Right ventricle myocardium inferior (tissue), 1 donor: ENCODE measurements around the gene HS3ST5. TPM values are rescaled to one million over a fixed set of nuclear protein-coding genes. Genes with fewer than 3 reads are reported as not detected.

Experiments used
- ATAC-seq: fragments of 200-7000 bp; cut with Tn5 transposase; one replicate; pipeline ENCODE4 v1.9.1; 2020; ENCODE audit warnings: mild to moderate bottlenecking, moderate library complexity
- DNase-seq: peaks from one replicate; pipeline ENCODE4 v3.0.0; 2021; ENCODE audit errors: missing footprints
- intact Hi-C: fragments of 100-400 bp; cut with DNase I; formaldehyde crosslinking; loops from one replicate; pipeline ENCODE4 v1.11.0; 2022
- total RNA-seq: library from RNA; stranded (reverse); fragmentation: NEBNext Ultra II Directional; extraction: Animal tissue kit (Norgen Biotek cat#: 25700); gene quantifications from one replicate; pipeline ENCODE4 v1.2.1, GENCODE V29; 2021
- donor health status: DM: no; HTN: yes; CAD: no; lungs with severe emphysema.

Gene HS3ST5
- total RNA-seq, 1 donor from 2014 or later = not detected

DNA sequence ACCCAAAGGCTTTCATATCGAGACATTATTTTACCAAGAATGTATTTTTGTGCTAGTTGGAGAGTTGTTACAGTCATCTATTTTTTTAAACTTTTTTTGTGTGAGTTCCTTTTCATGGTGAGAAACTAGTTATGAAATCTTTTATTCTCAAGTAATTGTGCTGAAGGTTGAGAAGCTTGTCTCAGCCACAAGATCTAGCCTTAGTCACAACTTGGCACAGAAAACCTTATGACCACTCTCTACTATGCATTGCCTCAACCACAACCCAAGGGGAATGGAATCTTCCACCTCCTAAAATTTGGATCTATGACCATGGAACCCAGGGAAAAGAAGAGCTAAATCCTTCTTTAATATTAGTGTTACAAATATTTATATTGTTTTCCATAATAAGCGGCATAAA lies 58.5 kb downstream of the HS3ST5 start:
- ATAC-seq = no peak
- intact Hi-C loops = no loop called here
- no peak for DNase-seq

DNA sequence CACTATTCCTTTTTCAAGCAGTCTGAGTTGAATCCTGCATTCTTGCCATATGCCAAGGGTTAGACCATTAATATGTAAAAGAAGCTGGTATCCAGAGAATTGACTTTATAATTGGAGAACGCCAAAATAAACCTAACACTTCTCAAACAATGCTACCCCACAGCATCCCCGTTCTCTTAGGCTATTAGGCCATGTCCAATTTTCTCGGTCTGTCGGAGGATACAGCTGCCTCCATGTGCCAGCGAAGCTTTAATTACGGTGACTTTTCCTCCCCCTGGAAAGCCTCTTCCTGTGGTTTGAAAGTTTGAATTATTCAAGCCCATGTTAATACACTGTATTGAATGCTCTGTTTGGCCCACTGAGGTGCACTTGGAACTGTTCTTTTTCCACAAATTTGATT lies 60.5 kb downstream of the HS3ST5 start:
- no peak for ATAC-seq
- DNase-seq = no peak
- intact Hi-C loops = no loop called here

DNA sequence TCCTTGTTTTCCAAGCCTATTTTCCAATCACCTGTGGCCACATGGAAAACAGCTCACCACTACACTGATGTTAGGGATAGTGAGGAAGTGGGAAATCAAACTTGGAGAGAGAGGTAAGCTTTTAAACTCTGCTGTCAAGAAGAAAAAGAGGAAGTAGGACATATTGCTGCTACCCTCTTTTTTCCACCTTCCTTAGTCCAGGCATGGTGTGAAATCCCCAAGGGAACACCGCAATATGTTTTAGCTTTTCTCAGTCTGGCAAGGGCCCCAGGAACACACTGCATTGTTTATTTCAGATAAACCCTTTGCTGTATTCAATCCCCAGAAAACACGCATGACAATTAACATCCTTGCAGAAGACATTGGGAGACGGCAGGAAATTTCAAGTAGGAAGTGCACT lies 61.3 kb downstream of the HS3ST5 start:
- ATAC-seq = no peak
- DNase-seq = no peak
- intact Hi-C loops = no loop called here

DNA sequence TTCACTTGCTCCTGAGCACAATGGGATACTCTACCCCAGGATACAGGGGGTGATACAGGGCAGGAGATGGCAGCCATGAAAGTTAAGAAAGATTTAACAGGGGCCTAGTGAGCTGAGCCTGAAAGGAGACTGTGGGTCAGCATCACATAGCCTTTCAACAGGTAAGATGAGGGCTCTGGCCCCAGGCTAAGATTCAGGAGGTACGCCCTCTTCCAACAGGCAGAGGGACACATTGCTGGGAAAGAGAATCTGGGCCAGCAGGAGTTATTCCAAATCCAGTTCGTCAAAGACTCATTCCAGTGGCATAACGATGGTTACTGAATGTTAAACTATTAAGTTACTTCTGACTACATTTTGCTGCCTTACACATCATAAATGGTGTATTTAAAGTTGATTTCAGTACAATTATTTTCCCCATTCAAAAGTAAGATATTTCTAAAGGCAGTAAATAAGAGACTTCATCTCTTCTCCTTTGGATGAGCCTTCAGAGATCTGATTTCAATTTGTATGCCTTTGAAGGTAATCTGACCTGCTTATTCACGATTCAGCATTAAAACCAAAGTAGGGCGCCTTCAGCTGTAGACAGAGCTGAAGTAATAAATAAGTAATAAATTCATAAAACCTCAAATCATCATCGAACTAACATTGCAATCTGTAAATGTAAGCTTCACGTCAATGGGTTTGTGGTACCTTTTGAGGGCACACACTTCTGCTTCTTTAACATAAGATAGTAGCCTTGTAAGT lies 62.4 kb downstream of the HS3ST5 start:
- ATAC-seq (no peak), DNase-seq (no peak)
- intact Hi-C loops = no loop called here

DNA sequence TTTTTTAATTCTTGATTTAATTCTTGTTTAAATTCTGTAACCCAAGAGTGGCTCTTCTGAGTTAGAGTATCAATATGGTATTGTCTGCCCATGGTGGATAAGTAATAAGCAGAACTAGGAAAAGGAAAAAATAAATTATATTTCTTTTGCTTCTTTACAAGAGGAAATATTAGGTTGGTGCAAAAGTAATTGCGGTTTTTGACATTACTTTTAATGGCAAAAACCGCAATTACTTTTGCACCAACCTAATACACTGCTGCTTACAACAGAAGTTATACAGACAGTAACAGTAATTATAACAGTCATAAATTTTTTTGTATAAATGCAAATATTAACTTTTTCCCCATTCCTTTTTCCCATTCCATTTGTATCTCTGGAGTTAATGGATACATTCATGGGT lies 65.6 kb downstream of the HS3ST5 start:
- intact Hi-C loops = no loop called here
- DNase-seq (no peak), ATAC-seq (no peak)

DNA sequence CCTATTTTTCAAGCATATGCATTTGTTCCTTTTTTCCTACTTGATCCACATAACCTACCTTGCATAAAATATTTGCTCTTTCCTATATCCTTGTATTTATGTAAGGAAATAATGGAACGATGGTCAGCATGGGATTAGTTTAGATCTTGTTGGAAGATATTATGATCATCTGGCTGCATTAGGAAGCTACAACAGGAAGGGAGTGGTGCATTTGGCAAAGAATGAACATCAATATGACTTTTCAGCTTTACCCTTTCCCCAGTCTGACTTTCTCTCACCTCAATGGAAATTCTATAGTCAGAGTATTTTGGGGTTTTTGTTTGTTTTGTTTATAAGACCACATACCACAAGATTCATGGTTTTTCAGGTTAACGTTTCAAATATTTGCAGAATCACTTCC lies 66.0 kb downstream of the HS3ST5 start:
- intact Hi-C loops = no loop called here
- no peak for ATAC-seq

DNA sequence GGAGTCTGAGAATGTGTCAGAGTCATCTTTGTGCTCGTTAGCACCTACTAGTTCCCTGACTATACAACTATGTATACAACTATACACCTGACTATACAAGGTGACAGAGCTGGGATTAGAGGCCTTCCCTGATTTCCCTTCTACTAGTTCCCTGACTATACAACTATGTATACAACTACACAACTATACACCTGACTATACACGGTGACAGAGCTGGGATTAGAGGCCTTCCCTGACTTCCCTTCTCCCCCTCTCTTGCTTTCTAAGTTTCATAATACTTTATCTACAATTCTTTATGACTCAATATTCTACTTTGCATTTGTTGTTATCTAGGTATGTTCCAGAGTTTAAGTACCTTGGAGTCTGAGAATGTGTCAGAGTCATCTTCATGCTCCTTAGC lies 68.0 kb downstream of the HS3ST5 start:
- DNase-seq = no peak
- intact Hi-C loops = no loop called here
- ATAC-seq = no peak

More for the DNA sequence above, 66.0 kb downstream of the HS3ST5 start:
- DNase-seq = no peak

DNA sequence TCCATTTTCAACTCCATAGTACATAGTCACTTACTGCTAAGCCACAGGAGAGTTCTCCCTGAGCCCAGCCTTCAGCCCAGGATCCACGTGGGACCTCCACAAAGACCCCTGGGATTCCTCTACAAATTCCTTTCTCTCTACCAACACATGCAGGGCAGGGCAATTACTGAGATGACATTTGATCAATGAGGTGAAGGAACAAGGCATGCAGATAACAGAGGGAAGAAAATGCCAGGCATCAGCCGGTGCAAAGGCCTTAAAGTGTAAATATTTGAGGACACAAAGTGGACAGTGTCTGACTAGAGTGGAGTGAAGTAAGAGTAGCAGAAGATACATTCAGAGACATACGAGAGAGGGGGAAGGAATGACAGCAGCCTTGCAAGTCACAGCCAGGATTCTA lies 70.2 kb downstream of the HS3ST5 start:
- DNase-seq = no peak
- ATAC-seq = no peak
- intact Hi-C loops = no loop called here

DNA sequence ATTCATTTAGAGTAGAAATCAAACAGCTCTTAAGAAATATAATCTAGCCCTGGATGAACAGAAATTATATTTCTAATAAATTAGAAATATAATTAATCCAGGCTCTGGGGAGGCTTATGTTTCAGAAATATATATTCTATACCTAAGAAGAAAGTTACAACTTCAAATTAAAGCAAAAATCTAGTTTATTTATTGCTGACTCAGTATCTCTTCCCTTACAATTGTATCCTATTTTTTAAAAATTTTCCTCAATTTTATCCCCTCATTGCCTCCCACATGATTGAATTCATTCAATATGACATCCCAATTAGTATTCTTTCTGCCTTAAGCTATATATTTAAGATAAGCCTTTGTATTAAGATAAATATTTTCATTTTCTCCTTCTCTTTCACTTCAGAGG lies 71.4 kb downstream of the HS3ST5 start:
- no peak for DNase-seq
- ATAC-seq = no peak
- intact Hi-C loops = no loop called here

DNA sequence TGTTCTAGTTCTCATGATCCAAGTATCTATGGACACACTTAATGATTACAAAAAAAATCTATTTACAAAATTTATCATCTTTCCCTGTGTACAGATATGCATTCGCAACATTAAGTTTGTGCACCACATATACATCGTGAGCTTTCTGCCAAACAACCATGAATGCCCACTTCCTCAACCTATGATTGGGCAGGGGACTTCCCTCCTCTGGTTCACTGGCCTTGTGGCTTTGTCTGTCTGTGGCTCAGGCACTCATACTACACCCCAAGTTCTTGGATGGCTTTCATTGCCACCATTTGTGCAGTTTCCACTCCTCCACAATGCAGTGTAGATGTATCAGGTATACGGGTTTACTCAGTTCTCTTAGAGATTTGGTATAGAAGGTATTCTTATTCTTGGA lies 74.9 kb downstream of the HS3ST5 start:
- no peak for DNase-seq
- intact Hi-C loops = no loop called here
- no peak for ATAC-seq

DNA sequence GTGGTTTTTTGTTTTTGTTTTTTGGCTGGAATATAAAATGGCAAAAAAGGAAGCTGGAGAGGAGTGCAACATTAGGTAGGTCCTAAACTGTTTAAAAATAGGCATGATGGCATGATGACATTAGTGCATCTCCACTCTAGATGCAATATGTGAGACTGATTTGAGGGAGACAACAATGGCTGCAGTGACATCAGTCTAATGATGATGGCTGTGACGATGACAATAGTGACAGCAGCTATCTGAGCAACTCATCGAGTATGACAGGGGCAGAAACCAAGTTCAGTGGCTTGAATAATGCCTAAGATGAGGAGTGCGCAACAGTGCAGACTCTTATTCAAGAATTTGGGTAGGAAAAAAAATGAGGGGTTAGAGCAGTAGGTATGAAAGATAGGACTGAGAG lies 82.0 kb downstream of the HS3ST5 start:
- no peak for ATAC-seq
- intact Hi-C loops = no loop called here
- DNase-seq = no peak

DNA sequence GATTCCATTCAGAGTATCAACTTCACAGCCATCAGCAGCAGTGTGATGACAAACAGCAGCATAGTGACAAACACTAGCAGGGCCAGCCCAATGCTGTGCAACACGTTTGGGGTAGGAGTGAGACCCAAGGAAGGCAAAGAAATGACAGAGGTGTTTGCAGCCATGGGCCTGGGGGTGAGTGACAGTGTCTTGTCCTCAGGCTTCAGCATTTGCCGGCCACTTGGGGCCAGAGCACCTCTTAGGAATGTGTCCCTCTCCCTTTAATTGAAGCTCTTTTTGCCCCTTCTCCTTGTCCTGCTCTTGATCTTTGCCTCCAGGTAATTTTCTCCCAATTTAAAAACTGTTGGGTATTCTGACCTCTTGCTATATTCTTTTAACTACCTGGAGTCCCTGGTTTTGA lies 84.4 kb downstream of the HS3ST5 start:
- DNase-seq (no peak), ATAC-seq (no peak)
- intact Hi-C loops = no loop called here

DNA sequence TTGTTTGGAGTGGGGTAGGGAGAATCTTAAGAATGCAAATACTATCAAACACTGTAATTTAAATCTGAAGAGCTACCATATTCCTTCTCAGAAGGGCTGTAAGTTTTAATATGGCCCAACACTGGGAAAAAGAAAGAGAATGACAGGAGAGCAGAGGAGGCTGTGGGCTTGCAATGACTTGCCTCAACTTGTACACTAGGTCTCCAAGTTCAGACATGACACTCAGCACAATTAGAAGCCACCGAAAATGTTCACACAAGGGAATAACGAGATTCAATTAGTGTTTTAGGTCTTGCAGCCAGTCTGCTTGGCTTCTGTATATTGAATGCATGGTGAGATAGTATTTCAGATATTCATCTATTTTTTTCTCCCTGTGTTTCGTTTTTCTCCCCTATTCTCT lies 89.4 kb downstream of the HS3ST5 start:
- intact Hi-C loops = no loop called here
- ATAC-seq (no peak), DNase-seq (no peak)

DNA sequence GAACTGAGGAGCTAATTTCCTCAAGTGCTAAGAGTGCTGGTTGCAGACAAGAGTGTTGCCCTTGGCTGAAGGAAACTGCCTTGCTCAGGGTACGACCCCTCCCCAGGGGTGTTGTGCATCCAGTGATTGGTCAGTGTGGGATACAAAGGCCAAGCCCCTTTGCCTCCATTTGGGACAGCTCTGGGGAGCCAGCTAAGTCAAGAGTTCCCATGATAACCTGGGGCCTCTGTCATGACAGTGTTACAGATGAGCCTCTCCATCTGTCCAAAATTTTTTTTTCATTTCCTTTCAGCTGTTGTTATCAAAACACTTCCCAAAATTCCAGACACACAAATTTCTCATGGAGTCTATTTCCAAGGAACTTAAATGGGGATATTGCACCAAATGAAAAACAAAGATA lies 93.3 kb downstream of the HS3ST5 start:
- ATAC-seq (no peak), DNase-seq (no peak)
- intact Hi-C loops = no loop called here

DNA sequence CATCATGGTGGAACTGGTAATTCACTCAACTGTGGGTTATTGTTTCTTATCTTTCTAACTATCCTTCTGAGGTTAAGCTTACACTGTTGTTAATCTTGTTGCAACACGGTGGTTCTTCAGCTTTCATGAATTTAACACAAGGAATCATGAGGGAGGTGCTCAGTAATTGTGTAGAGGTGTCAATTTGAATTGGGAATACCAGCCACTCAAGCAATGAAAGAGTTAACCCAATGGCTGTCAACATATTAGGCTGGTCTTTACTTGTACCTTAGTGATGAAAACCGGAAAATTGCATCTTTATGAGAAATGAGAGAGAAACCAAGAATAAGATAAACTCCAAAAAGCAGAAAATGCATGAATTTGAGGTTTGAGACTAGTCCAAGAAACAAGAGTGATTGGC lies 95.7 kb downstream of the HS3ST5 start:
- ATAC-seq (no peak), DNase-seq (no peak)
- intact Hi-C loops = no loop called here

DNA sequence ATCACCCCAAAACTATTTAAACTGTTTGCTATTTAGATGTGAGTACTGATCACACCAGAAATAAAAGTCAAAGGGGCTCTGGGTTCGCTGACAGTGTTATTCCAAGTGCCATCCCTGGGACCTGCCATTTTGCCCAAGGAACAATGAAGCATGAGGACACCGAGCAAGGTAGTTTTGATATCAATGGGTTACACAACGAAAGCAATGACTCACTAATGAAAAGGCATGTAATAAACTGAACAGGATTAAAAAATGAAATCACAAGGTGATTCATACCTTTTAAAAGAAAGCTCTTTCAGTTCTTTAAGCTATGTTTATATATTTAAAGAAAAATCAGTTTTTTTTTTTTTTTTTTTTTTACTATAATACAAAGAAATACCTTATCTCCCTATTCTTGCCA lies 102.0 kb downstream of the HS3ST5 start:
- DNase-seq (no peak), ATAC-seq (no peak)
- intact Hi-C loops = no loop called here

DNA sequence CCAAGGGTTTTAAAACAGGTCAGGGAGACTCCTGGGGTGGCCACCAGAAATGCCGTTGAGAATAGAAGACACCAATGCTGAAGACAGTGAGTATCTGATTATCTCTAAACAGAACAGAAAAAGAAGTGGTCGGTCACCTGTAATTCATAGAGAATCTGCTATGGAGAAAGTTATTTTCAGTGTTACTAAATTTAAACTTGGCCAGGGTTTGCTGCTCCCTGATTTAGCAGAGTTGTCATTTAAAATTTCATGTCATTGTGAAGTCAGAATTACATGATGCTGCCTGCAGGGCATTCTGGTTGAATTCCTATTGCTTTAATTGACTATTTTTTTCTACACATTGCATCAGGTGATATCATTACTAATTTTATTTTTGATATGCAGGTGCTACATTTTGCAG lies 114.1 kb downstream of the HS3ST5 start:
- intact Hi-C loops = no loop called here

DNA sequence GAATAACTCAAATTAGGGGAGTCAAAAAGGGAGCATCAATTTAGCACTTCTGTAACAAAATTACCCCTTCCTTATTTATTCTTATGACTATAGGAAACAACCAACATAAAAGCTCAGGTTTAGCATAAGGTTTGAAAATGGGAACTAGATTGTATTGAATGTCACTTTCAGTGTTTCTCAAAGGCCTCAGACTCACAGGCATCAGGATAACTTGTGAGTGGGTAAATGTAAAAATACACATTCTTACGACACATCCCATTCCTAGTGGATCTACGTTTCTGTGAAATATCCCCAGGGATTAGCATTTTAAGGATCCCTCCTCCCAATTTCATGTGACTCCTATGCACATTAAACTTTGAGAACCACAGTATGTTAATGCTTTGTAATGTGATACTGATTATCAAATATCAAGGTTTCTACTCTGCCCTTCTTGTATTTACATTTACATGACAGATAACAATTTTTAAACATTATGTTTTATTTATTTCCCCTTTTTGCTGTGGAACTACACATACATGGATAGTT lies 114.8 kb downstream of the HS3ST5 start:
- DNase-seq (no peak), ATAC-seq (no peak)
- intact Hi-C loops = no loop called here

More for the DNA sequence above, 114.1 kb downstream of the HS3ST5 start:
- ATAC-seq = no peak
- DNase-seq = no peak

DNA sequence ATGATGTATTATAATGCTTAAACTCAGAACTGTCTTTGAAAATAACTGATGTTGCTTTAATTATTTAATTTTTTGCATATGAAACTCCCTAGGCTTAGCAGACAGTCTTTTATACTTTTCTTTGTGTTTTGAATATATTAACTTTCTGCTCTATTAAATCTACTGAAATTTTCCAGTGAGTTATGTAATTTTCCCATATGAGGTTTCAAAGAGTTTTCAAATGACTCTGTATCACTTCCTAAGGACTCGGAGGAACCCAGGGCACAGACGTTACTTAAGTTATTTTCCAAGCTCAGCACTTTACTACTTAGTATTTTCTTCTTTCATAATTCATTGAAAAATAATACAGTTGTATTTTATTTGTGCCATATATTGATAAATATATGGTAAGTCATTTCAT lies 122.6 kb downstream of the HS3ST5 start:
- ATAC-seq (no peak), DNase-seq (no peak)
- intact Hi-C loops = no loop called here

DNA sequence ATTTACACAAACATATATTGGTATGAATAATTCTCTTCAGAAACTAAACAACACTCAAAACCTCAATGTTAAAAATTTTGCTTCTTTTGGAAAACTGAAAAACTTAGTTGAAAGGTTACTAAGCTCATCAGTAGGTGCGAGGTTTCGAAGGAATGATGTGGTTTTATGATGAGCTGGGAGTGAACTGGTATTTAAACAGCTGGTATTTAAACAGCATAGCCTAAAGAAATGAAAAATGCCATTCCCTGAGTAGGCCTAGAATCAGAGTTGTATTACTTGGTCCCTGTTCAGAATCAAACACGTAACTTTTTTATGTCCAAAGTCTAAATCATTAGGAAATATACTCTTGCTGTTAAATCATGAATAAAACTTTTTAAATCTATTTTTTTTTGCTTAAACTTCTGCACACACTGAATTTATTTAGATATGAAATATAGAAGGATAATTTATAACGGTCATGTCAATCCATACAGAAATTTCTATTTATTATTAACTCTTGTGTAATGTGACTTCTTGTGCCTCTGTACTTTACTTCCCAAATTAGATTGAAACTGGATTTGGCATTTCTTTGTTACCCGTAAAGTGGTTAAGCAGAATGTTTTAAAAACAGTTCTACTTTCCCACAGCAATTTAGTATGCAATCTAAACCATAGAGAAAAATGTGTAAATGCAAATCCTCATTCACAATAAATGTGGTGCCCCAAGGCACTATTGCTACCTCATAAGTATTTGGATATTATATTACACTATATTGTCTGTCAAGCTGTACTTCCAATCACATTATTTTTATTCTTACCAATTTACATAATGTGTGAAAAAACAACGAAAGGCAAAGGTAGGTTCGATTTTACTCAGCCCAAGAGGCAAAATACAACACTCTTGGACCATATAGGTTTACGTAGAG lies 124.1 kb downstream of the HS3ST5 start:
- intact Hi-C loops = no loop called here
- ATAC-seq = no peak
- no peak for DNase-seq
